HG02763 (cell line): Measurements from ENCODE around the gene UNC119.

Experiments
- ATAC-seq: cut with Tn5 transposase; IDR thresholded peaks from one replicate; pipeline ENCODE4 v1.9.1; 2021; ENCODE audit warnings: mild to moderate bottlenecking, moderate library complexity; ENCODE audit not compliant: unreplicated experiment

The UNC119 gene

GRCh38 chr17:28573521-28573920 lies 21.1 kb upstream of the UNC119 start:
- no peak for ATAC-seq

GRCh38 chr17:28573040-28573380 lies 20.6 kb upstream of the UNC119 start:
- ATAC-seq = no peak

- ATAC-seq = no peak
Measured at GRCh38 chr17:28572259-28573039, 20.0 kb upstream of the UNC119 start.

- peak; percentile 79 for ATAC-seq
Measured at GRCh38 chr17:28571361-28572122, 19.1 kb upstream of the UNC119 start, which contains the start of gene PIGS. PIGS (minus strand) TSS chr17:28571524; CDS start chr17:28571496, 28 bp downstream.

- ATAC-seq = peak; percentile 15
Measured at GRCh38 chr17:28570716-28571360, 18.4 kb upstream of the UNC119 start.

- no peak for ATAC-seq
Measured at GRCh38 chr17:28569446-28569845, 17.0 kb upstream of the UNC119 start.

GRCh38 chr17:28567604-28568003 lies 15.2 kb upstream of the UNC119 start:
- ATAC-seq = no peak

- ATAC-seq = no peak
Measured at GRCh38 chr17:28563475-28563874, 11.1 kb upstream of the UNC119 start.

- no peak for ATAC-seq
Measured at GRCh38 chr17:28555022-28555421, 2.6 kb upstream of the UNC119 start.

- no peak for ATAC-seq
Measured at GRCh38 chr17:28554565-28554964, 2.1 kb upstream of the UNC119 start.

- ATAC-seq = no peak
Measured at GRCh38 chr17:28553000-28553505, 629 bp upstream of the UNC119 start.

- ATAC-seq = no peak
Measured at GRCh38 chr17:28551421-28552175, 826 bp downstream of the UNC119 start.

GRCh38 chr17:28550858-28551257 lies 1.6 kb downstream of the UNC119 start:
- no peak for ATAC-seq

GRCh38 chr17:28549236-28550132 lies 2.9 kb downstream of the UNC119 start:
- ATAC-seq = no peak

GRCh38 chr17:28548417-28549130 lies 3.9 kb downstream of the UNC119 start:
- ATAC-seq = no peak

GRCh38 chr17:28547623-28548416 lies 4.6 kb downstream of the UNC119 start:
- no peak for ATAC-seq

- ATAC-seq = no peak
Measured at GRCh38 chr17:28547096-28547622, 5.3 kb downstream of the UNC119 start.

- no peak for ATAC-seq
Measured at GRCh38 chr17:28545787-28546415, 6.5 kb downstream of the UNC119 start.
